GM23248 (cell line): ENCODE measurements around the gene ASB10. TPM values are rescaled to one million over a fixed set of nuclear protein-coding genes. Genes with fewer than 3 reads are reported as not detected.

ENCODE experiments used
- DNase-seq: peaks from one replicate; pipeline ENCODE4 v3.0.0-alpha.2; 2015
- H2AFZ ChIP-seq: fragments of 200-600 bp; sonication (generic); 2 replicates; pipeline ENCODE4 v1.6.1; 2016; ENCODE audit warnings: antibody characterized with exemption
- H3F3A ChIP-seq: fragments of 200-600 bp; sonication (generic); 2 replicates; pipeline ENCODE4 v1.6.1; 2016; ENCODE audit warnings: mild to moderate bottlenecking, antibody characterized with exemption, mixed run types; ENCODE audit not compliant: insufficient read depth
- H3K27ac ChIP-seq: fragments of 200-600 bp; sonication (generic); 2 replicates; pipeline ENCODE4 v1.5.1; 2016; ENCODE audit warnings: mild to moderate bottlenecking
- H3K27me3 ChIP-seq: fragments of 200-600 bp; sonication (generic); replicated peaks from 2 replicates; pipeline ENCODE4 v1.6.1; 2016; ENCODE audit warnings: mild to moderate bottlenecking; ENCODE audit not compliant: insufficient read depth
- H3K36me3 ChIP-seq: fragments of 200-600 bp; sonication (generic); 2 replicates; pipeline ENCODE4 v1.6.1; 2016; ENCODE audit warnings: low read depth, mild to moderate bottlenecking
- H3K4me1 ChIP-seq: fragments of 200-600 bp; sonication (generic); 2 replicates; pipeline ENCODE4 v1.6.1; 2016; ENCODE audit warnings: mild to moderate bottlenecking; ENCODE audit not compliant: insufficient read depth
- H3K4me2 ChIP-seq: fragments of 200-600 bp; sonication (generic); one replicate; pipeline ENCODE4 v1.6.1; 2016; ENCODE audit warnings: mild to moderate bottlenecking; ENCODE audit not compliant: unreplicated experiment
- H3K4me3 ChIP-seq: fragments of 200-600 bp; sonication (generic); 2 replicates; pipeline ENCODE4 v1.5.1; 2016; ENCODE audit warnings: mild to moderate bottlenecking
- H3K79me2 ChIP-seq: fragments of 200-600 bp; sonication (generic); 2 replicates; pipeline ENCODE4 v1.6.1; 2016; ENCODE audit warnings: mild to moderate bottlenecking; ENCODE audit not compliant: insufficient read depth
- H3K9ac ChIP-seq: fragments of 200-600 bp; sonication (generic); 2 replicates; pipeline ENCODE4 v1.6.1; 2016; ENCODE audit warnings: mild to moderate bottlenecking
- H3K9me2 ChIP-seq: fragments of 200-600 bp; sonication (generic); 2 replicates; pipeline ENCODE4 v1.6.1; 2016; ENCODE audit warnings: mixed run types, mild to moderate bottlenecking, moderate library complexity; ENCODE audit not compliant: insufficient read depth
- H3K9me3 ChIP-seq: fragments of 200-600 bp; sonication (generic); one replicate; pipeline ENCODE4 v1.6.1; 2017; ENCODE audit warnings: low read depth
- H4K20me1 ChIP-seq: fragments of 200-600 bp; sonication (generic); 2 replicates; pipeline ENCODE4 v1.6.0; 2016; ENCODE audit not compliant: insufficient read depth
- EZH2 ChIP-seq: fragments of 200-600 bp; sonication (generic); IDR thresholded peaks from 2 replicates; pipeline ENCODE4 v1.6.1; 2018; ENCODE audit warnings: antibody characterized with exemption, mild to moderate bottlenecking; ENCODE audit not compliant: insufficient read depth, poor library complexity, severe bottlenecking
- EZH2phosphoT487 ChIP-seq: fragments of 200-600 bp; sonication (generic); IDR thresholded peaks from 2 replicates; pipeline ENCODE4 v1.6.1; 2018; ENCODE audit warnings: antibody characterized with exemption, moderate library complexity, mild to moderate bottlenecking, low read depth; ENCODE audit not compliant: insufficient read depth
- WGBS, 2 experiments: methylation state at CpG; one replicate each; pipeline ENCODE4 v1.1.6; 2015 to 2017; ENCODE audit warnings: low lambda C conversion rate in 2 of 2, low coverage in 1 of 2; ENCODE audit errors: missing lambda C conversion rate in 2 of 2; 5-methylcytosine and 5-hydroxymethylcytosine counted together
- in situ Hi-C: fragments of 300-500 bp; cut with MboI; formaldehyde crosslinking; loops from 2 replicates; pipeline ENCODE4 v1.15.0; 2020
- polyA plus RNA-seq: library from polyadenylated mRNA; unstranded; fragments of >200 nt; fragmentation: Nextera tagmentation; extraction: Ambion mirVana; gene quantifications from 2 replicates; pipeline ENCODE4 v1.2.1, GENCODE V29; 2016
- total RNA-seq: library from RNA; depleted of rRNA; stranded (reverse); fragments of >200 nt; shearing (Covaris generic); gene quantifications from 2 replicates; pipeline ENCODE4 v1.2.3, GENCODE V29; 2014

The ASB10 gene
- total and polyA plus RNA-seq, 2 experiments from 2014 or later: not detected

GRCh38 chr7:151143261-151144015 lies 43.6 kb downstream of the ASB10 start:
- no peak overlapping the region for H3K4me3 ChIP-seq
- 75 to 81% methylated on average over 25 of the region's 25 CpGs for WGBS, 2 experiments
- H3K9me3 ChIP-seq: no peaks in the 10 kb centered on the region
- no peaks in the 10 kb centered on the region for H3K9me2 ChIP-seq
- no peak overlapping the region for H3K27ac ChIP-seq
- no peaks in the 10 kb centered on the region for H3K4me1 ChIP-seq
- in situ Hi-C loops: no loop called here
- no peaks in the 10 kb centered on the region for H3K27me3 ChIP-seq
- peaks cover 7% of the 10 kb centered on the region; the same call in 1 of the 2 replicates for H3K36me3 ChIP-seq
- H3K9ac ChIP-seq: no peak overlapping the region
- no peak overlapping the region for H3K4me2 ChIP-seq
- no peaks in the 10 kb centered on the region for H4K20me1 ChIP-seq
- DNase-seq: no peak
- H3F3A ChIP-seq: 0 out of 2 replicates have a peak, but pooled peaks cover 9% of the 10 kb centered on the region
- H2AFZ ChIP-seq: no peak overlapping the region
- TF ChIP-seq EZH2 (no peak), EZH2phosphoT487 (no peak)
- H3K79me2 ChIP-seq: no peaks in the 10 kb centered on the region

- TF ChIP-seq EZH2 (no peak), EZH2phosphoT487 (no peak)
- Histone ChIP-seq H3K4me2 (no peak overlapping the region), H3K4me3 (no peak overlapping the region), H3K4me1 (no peaks in the 10 kb centered on the region), H3K27ac (no peak overlapping the region), H3K9me3 (no peaks in the 10 kb centered on the region), H2AFZ (no peak overlapping the region), H3K9ac (no peak overlapping the region), H3K9me2 (no peaks in the 10 kb centered on the region), H3K27me3 (no peaks in the 10 kb centered on the region), H3F3A (0 out of 2 replicates have a peak, but pooled peaks cover 9% of the 10 kb centered on the region), H4K20me1 (no peaks in the 10 kb centered on the region), H3K79me2 (no peaks in the 10 kb centered on the region), H3K36me3 (peaks cover 7% of the 10 kb centered on the region; the same call in 1 of the 2 replicates)
- no peak for DNase-seq
- 99% methylated on average over 9 to 10 of the region's 10 CpGs for WGBS, 2 experiments
- in situ Hi-C loops: no loop called here
These were observed 44.4 kb downstream of the ASB10 start for GRCh38 chr7:151142686-151143040.

GRCh38 chr7:151141855-151142685 lies 45.0 kb downstream of the ASB10 start:
- Histone ChIP-seq H3K9me2 (no peaks in the 10 kb centered on the region), H3K9ac (no peak overlapping the region), H3K36me3 (peaks cover 7% of the 10 kb centered on the region; the same call in 1 of the 2 replicates), H3K27me3 (no peaks in the 10 kb centered on the region), H3K9me3 (no peaks in the 10 kb centered on the region), H3F3A (0 out of 2 replicates have a peak, but pooled peaks cover 4% of the 10 kb centered on the region), H3K4me1 (no peaks in the 10 kb centered on the region), H2AFZ (no peak overlapping the region), H3K27ac (no peak overlapping the region), H4K20me1 (no peaks in the 10 kb centered on the region), H3K79me2 (no peaks in the 10 kb centered on the region), H3K4me2 (no peak overlapping the region), H3K4me3 (no peak overlapping the region)
- TF ChIP-seq EZH2 (no peak), EZH2phosphoT487 (no peak)
- in situ Hi-C loops: no loop called here
- DNase-seq: no peak
- WGBS, 2 experiments: 91 to 93% methylated on average over 31 of the region's 31 CpGs

GRCh38 chr7:151141311-151141854 lies 45.7 kb downstream of the ASB10 start:
- Histone ChIP-seq H3K79me2 (no peaks in the 10 kb centered on the region), H3K9me3 (no peaks in the 10 kb centered on the region), H2AFZ (no peak overlapping the region), H3K4me2 (no peak overlapping the region), H4K20me1 (no peaks in the 10 kb centered on the region), H3K9ac (no peak overlapping the region), H3K9me2 (no peaks in the 10 kb centered on the region), H3K4me3 (no peak overlapping the region), H3F3A (no peaks in the 10 kb centered on the region), H3K4me1 (no peaks in the 10 kb centered on the region), H3K27ac (no peak overlapping the region), H3K27me3 (no peaks in the 10 kb centered on the region), H3K36me3 (peaks cover 7% of the 10 kb centered on the region; the same call in 1 of the 2 replicates)
- no peak for TF ChIP-seq EZH2phosphoT487
- TF ChIP-seq EZH2: no peak
- 93 to 99% methylated on average over 5 to 9 of the region's 9 CpGs for WGBS, 2 experiments
- in situ Hi-C loops: no loop called here
- DNase-seq: no peak
